ENCODE results near the gene STXBP2.

The STXBP2 gene

DNA sequence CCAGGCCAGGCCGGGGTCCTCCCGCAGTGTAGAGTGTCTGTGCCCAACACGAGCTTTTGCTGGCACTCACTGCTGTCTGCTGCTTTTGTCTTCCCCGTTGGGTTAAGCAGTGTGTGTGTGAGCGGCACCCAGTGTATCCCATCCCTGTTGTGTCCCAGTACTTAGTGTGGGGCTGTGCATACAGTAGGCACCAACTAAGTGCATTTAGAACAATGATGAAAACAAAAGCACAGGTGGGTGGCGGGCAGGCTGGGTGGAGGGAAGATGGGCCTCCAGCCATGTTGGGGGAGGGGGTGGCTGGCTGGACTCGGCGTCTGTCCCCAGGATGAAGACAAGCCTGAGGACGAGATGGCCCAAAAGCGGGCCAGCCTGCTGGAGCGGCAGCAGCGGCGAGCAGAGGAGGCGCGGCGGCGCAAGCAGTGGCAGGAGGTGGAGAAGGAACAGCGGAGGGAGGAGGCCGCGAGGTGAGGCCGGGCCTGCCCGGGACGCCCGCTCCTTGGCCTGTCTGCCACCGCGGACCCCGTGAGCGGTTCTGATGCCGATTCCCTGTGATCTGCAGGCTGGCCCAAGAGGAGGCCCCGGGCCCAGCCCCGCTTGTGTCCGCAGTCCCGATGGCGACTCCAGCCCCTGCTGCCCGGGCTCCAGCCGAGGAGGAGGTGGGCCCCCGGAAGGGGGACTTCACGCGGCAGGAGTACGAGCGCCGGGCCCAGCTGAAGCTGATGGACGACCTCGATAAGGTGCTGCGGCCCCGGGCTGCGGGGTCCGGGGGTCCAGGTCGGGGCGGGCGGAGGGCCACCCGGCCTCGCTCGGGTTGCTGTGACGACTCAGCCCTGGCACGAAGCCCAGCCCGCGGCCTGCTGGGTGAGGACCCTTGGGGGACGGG lies 21.8 kb upstream of the STXBP2 start:
- no peak for DNase-seq

DNA sequence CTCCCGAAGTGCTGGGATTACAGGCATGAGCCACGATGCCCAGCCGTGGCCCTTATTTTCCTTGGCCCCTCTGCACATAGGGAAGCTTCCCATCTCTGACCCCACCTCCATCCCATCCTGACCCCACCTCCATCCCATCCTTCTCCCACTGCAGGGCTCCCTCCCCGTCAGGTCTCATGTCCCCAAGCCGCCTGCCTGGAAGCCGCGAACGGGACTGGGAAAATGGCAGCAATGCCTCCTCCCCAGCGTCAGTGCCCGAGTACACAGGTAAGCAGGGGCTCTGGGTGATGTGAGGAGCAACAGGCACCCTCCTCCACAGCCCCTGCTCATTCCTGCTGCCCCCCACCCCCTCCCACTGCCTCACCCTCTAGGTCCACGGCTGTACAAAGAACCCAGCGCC lies 19.7 kb upstream of the STXBP2 start:
- DNase-seq = no peak

DNA sequence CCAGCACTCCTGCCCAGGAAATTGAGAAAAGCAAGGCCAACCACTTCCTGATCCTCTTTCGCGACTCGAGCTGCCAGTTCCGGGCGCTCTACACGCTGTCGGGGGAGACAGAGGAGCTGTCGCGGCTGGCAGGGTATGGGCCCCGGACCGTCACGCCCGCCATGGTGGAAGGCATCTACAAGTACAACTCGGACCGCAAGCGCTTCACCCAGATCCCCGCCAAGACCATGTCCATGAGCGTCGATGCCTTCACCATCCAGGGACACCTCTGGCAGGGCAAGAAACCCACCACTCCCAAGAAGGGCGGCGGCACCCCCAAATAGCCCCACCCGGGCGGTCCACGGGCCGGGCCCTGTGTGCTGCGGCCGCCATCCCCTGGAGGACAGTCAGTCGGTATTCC lies 19.2 kb upstream of the STXBP2 start:
- DNase-seq = no peak

DNA sequence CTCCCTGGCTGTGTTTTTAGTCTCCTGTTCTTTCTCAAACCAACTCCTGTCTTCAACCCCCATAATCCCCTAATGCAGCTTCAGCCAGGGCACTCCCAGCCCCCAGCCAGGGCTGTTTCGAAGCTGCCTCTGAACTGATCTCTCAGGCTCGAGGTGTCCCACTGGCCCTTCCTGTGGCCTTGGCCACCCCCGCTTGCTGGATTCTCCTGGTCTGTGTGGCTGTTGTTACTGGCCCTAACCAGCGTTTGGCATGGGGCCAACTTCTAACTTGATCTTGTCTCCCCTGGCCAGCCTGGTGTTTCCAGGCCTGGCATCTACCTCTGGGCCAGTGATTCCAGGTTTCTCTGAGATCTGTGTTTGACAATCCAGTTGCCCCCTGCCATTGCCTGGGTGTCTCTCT lies 18.6 kb upstream of the STXBP2 start:
- no peak for DNase-seq

DNA sequence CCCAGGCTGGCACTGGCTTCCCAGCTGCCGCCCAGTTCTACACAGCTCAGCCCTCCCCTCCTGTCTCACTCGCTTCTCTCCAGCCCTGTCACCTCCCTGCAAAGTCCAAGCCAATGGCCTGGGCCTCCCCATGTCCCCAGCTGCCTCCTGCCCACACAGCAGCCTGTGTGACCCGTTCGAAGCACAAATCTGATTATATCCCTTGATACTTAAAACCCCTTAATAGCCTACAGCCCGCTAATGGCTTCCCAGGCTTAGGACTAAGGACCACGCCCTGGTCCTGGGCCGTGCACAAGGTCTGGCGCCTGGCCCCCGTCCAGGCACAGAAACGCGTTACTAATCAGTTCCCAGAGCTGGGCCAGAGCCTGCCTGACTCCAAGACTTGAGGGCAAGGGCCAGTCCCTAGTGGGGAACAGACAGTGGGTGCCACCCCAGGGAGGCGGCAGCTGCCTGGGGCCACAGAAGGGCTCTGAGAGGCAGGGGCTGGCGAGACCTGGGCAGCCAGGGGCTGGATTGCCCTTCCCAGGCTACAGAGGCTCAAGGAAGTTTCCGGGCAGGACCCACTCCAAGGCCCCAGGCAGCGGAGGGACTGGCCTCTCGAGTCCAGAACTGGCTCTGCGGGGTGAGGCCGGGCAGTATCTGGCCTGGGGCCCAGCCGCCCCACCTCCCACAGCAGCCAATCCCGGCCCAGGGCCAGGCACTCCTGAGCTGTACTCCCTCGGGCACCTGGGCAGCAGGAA lies 18.0 kb upstream of the STXBP2 start:
- no peak for DNase-seq

DNA sequence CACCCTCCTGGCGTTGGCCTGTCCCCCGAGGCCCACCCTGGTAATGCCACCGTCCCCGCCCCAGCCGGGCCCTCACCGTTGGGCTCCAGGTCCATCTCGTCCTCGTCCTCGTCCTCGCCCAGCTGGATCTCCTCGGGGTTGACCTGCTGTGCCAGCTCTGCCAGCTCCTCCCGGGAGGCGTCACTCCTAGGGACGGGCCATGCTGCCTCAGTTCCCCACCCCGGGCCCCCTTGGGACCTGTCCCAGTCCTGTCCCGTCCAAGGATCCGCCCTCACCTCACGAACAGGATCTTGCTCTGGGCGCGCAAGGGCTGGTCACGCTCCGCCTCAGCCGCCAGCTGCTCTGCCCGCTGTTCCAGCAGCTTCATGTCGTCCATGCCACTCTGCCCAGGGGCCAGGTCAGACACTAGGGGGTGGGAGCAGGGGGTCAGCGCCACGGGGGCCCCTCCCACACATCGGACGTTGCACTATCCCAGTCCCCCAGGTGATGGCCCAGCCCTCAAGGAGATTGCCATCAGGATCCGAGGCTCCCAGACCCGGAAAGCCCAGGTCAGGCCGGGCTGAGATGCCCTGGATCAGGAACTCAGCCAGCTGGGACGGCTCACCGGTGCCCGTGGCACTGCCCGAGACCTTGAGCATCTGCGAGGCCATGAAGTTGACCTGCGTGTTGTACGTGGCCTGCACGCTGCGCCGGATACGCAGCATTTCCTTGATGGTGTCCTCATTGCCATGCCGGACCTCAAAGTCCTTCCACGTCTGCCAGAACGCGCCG lies 17.1 kb upstream of the STXBP2 start:
- no peak for DNase-seq

DNA sequence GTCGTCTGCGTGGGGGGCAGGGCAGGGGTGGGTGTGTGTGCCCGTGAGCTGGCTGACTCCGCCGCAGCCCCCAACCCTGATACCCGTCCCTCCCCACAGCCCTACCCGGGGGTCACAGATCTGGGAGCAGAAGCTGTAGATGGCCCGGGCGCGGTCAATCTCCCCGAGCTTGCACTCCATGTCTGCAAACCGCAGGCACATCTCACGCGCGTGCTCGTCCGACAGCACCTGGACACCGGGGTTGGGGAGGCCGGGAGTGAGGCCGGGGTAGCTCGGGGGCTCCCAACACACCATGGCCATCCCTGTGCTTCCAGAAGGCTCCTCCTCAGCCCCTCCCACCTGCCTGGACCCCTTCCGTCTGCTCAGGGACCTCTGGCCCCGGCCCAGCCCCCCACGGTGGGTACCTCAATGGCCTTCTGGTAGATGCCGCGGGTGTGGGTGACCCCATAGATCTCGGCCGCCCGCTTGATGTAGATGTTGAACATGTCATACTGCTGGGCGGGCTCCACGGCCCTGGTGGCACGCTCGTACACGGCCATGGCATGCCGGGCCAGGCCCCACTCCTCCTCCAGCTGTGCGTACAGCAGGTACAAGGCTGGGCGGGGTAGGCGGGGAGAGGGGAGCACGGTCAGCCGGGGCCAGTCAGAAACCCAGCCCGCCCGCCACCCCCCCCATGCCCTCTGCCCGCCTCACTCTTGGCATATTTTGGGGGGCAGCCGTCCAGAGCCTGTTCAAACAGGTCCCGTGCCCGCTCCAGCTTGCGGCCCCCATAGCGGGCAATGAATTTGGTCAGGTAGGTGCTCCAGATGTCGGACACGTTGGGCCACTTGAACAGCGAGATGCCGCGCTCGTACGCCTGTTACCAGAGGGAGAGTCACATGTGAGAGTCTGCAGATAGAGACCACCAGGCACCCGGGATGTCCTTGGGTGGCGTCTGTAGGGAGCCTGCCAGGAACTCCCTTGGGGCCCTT lies 16.2 kb upstream of the STXBP2 start:
- no peak for DNase-seq

DNA sequence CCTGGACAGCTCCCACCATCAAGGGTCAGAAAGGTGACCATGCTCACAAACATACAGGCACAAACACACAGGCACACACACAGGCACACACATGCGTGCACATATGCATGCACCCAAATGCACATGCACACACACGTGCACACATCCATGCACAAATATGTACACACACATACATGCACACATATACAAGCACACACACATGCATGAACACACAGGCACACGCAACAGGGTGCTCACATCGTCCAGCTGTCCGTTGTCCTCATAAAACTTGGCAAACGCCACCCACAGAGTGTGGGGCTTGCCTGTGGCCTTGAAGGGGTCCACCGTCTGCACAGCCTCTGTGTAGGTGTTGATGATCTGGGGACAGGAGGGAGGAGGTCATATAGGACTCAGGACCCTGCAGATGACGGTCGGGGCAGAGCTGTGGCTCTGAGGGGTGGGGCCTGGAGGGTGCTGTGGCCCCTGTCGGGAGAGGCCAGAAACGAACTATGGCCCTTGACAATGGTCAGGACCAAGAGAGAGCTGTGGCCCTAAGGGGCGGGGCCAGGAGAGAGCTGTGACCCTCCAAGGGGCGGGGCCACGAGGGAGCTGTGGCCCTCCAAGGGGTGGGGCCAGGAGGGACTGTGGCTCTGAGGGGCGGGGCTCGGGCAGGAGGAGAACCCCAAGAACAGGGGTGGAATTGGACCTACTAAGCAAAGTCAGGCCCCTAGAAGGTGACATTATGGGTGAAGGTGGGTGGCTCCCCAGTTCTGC lies 13.8 kb upstream of the STXBP2 start:
- no peak for DNase-seq

DNA sequence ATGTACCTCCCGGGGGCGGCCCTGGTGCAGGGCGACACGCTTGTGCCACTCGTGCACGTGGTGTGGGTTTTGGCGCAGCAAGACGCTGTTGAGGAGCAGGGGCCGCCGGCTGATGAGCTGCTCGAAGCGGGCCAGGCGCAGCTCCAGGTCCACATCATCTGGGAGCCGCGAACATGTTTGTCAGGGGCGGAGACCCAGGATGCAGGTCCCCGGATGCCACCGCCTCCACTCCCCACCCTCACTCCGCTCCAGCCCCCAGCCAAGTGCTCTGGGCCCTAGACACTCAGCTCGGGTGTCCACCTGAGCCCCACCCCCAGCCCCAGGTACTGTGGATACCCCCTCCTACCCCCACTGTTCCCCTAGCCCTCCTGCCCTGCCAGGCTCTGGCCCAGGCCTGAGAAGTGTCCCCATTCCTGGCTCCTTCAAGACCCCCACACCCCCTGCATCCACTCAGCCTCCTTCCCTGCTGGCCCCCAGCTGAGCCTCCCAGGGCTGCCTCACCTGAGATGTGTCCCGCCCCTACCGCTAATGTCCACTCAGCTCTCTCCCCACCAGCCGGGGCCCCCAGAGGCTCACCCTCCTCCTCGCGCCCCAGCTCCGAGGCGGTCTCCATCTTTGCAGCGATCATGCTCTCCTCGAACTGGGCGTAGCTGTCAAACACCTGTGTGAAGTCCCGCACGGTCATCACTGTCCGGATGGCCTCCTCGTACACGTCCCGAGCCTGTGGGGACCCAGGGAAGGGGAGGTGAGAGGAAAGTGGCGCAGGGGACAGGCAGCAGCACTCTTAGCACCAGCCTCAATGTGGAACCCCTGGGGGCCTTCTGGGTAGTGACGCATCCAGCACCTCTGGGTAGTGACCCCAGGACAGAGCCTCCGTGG lies 12.9 kb upstream of the STXBP2 start:
- DNase-seq = no peak

DNA sequence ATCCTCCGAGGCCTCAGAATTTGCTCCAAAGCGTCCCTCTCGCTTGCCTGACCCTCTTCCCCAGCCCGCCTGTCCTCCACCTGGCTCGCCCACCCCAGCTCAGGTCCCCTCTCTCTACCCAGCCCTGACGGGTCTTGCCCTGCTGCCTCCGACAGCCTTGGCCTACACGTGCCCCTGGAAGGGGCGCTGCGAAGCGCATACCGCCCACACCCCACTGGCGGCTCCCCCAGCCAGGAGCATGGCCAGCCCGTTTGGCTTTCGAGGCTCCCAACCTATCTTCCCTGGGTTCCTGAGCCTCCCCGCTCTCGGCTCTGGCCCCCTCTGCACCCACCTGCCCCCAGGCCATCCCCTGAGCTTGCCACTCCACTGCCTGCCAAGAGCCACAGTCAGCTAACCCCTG lies 12.1 kb upstream of the STXBP2 start:
- no peak for DNase-seq

DNA sequence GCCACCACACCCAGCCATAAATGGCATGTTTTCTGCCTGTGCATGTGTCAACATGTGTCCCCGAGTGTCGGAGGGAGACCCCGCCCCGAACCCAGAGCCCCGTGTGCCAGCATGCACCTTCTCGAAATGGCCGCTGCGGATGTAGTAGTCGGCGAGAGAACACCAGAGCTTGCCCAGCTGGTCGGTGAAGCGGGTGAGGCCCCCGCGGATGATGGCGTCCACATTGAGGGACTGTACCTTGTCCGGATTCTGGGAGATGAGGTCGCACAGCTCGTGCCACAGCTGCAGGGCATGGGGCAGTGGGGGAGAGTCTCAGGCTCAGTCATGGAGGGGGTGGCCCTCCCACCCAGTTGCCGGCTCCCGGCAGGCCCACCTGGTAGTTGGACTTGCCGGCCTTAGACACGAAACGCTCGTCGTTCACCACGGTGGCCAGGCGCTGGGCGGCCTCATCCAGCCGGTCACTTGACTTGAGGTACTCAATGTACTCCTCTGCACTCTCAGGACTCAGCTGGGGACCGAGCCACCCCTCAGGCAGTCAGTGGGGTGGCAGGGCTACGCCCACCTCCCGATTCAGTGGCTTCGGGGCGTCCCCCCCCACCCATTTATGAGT lies 11.0 kb upstream of the STXBP2 start:
- DNase-seq = no peak

DNA sequence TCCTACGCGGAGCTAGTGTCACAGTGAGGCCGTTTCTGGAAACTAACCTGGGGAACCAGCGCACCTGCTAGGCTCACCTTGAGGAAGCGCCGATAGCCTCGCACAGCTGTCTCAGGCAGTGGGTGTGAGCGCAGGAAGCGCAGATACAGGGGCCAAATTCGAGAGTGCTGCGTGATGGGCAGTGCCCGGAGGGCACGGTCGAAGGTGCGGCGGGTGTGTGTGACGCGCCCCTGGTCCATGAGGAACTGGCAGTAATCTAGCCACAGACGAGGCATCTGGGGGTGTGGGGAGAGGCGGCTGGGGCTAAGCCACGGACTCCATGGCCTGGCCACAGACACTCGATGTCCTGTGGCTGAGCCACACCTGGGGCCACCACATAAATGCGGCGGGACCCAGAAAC lies 9.7 kb upstream of the STXBP2 start:
- DNase-seq = no peak

DNA sequence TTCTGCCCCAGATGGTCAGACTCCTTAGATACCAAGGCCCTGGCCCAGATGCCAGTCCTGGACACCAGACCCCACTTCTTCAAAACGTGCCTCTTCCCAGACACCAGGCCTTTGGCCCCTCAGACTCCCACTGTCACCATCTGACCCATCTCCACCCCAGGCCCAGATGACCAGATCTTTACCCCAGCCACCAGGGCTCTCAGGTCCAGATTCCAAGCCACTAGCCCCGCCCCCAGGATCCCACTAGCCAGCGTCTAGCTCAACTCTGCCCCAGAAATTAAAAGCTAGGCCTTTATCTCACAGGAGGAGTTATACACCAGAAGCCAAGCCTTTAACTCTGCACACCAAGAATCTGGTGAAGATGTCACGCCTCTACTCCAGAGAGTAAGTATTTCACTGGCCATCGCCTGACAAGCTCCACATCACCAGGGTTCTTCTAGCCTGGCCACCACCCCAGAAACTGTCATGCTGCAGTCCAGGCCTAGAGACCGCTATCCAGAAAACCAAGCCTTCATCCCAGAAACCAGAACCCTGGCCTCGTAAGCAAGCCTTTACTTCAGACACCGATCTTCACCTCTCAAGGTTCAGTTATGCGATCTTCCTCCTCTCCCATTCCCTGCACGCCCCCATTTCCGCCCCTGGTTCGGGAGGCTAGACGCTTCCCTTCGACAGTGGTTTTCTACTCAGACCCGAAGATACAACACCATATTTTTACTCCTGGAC lies 8.2 kb upstream of the STXBP2 start:
- DNase-seq = no peak

DNA sequence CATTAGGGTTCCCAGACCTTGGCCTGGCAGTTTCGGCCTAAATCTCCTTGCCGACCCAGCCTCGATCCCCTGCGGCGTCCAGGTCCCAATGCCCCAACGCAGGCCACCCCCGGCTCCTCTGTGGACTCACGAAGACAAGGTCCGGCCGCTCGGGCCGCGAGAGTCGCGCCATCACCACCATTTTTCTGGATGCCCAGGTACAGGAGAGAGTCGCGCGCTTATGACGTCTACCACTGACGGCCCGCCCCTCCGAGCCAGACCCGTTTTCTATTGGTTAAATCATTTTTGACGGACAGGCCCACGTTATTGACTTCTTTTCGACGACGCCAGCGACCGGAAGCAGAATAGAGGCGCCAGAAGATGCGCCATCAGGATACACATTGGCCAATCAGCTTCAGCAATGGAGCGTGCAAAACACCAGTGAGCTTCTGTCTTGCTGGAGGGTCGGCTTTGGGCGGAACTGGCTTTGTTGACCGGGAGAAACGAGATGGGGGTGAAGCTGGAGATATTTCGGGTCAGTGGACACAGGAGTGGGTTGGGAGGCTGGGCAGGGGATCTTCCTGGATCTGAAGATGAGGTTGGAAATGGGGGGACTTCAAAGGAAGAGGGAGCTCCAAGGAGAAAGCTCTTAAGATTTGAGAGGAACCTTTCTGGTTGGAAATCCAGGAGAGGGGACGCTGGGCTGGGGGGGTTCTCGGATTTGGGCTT lies 7.4 kb upstream of the STXBP2 start, which contains the start of the genes PET100 and XAB2:
TSS of gene PET100 (plus strand) at position 447 of the 708 bp plus-strand sequence. CDS start at position 488, 41 bp downstream.
TSS of gene XAB2 (minus strand) at position 199 of the 708 bp plus-strand sequence. CDS start at position 181, 18 bp downstream.
- DNase-seq = peak; percentile 74

DNA sequence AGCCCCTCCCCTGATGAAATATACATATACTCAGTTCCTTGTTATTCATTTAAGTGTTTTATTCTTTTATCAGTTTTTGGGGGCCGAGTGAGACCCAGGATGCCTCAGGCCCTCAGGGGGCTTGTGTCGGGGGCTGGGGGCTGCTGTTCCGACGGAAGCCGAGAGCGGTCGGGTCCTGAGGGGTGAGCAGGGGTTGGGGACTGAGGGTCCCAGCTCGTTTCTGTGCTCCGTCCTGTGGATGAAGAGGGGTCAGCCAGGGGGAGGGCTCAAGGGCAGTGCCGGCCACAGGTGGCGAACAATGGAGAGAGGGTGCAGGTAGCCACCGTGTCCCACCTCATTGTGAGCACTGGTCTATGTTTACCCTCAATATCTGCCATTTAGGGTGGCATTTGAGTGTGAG lies 5.3 kb upstream of the STXBP2 start:
- no peak for DNase-seq

DNA sequence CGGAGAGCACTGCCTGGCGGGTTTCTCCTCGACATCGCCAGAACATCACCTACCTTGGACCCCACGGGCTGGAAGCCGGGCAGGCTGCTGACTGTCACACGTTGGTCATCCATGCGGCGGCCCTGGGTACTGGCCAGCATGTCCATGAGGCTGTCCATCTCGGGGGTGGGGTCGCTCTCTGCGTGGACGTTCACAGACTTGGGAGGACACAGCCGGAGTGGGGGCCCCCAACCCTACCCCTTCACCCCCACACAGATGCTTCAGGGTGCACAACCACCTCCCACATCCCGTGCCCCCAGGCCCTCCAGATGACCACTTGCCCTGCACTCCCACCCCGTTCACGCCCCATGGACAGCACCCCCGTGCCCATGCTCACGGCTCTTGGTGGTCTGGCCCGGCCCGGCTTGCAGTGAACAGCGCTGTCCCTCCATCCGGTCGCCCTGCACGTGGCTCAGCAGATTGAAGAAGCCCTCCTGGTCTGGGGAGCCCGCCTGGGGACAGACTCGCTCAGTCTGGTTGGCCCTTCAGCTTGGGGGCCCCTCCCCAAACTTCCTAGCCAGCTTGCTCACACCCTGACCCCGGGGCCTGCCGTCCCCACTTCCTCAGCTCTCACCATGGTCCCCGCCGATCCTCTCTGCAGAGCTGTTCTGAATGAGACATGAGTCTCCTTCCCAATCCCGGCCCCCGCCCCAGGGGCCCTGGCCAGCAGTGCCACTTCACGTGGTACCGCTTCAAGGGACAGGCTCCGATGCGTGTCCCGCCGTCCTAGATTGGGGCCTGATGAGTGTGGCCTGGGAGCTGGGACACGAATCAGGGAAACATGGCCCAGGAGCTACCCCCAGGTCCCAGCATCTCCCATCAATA lies 4.3 kb upstream of the STXBP2 start:
- DNase-seq = no peak

DNA sequence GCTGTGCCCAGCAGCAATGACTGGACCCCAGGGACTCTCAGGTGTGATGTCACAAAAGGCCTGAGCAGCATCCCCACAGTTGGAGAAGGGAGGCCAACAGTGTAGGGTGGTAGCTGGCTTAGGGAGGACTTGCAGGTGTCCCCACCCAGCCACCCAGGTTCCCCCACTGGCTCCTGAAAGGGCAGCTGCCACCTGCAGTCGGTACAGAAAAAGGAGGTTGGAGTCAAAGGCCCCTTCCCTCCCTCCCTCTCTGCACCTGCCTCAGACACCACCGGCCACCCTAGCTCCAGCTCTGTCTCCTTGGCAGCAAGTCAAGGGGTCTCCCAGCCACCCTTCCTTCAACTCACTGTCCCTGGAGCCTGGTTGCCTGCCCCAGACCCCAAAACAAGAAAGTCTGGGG lies 3.2 kb upstream of the STXBP2 start, which contains the start of gene PCP2:
TSS of gene PCP2 (minus strand) at position 22 of the 400 bp plus-strand sequence. CDS start 262 bp downstream, outside the sequence.
- no peak for DNase-seq

Data from NCI-H187 treated with DMSO at 0.1 percent for 48 hours (cell line).